ENCODE results near the gene MMS19. TPM values are rescaled to one million over a fixed set of nuclear protein-coding genes. Genes with fewer than 3 reads are reported as not detected.
A peak's percentile ranks its signal among the peaks of the same experiment; 100 is the strongest.
"Not testable (repeated sequence)": the region's sequence is repeated elsewhere in the genome, so short reads cannot be mapped to it uniquely, and the experiment has no call there.

The MMS19 gene
- total RNA-seq, 1 donor from 2014 or later: 85.2 TPM

- no peak overlapping the region for H3K4me3 ChIP-seq (ENCODE audit: low read depth, low read length)
- DNase-seq (ENCODE audit: low read depth): no peak
- H3K36me3 ChIP-seq (ENCODE audit: control insufficient read depth, insufficient read depth, low read length): no peaks in the 10 kb centered on the region
- TF ChIP-seq CTCF (IDR thresholded peaks at IDR 0.05; ENCODE audit: insufficient read depth, low read length, poor library complexity, severe bottlenecking): no peak
- no peaks in the 10 kb centered on the region for H3K27me3 ChIP-seq (ENCODE audit: control insufficient read depth, insufficient read depth, low read length)
Measured at GRCh38 chr10:97475936-97476594, 22.2 kb downstream of the MMS19 start.

GRCh38 chr10:97474918-97475317 is 23.3 kb downstream of the MMS19 start:
- no peak for TF ChIP-seq CTCF (IDR thresholded peaks at IDR 0.05; ENCODE audit: insufficient read depth, low read length, poor library complexity, severe bottlenecking)
- Histone ChIP-seq H3K36me3 (ENCODE audit: control insufficient read depth, insufficient read depth, low read length) (peaks cover 2% of the 10 kb centered on the region), H3K4me3 (ENCODE audit: low read depth, low read length) (no peak overlapping the region), H3K27me3 (ENCODE audit: control insufficient read depth, insufficient read depth, low read length) (no peaks in the 10 kb centered on the region)
- DNase-seq (ENCODE audit: low read depth): no peak

- H3K27me3 ChIP-seq (ENCODE audit: control insufficient read depth, insufficient read depth, low read length); DNase-seq (ENCODE audit: low read depth); H3K4me3 ChIP-seq (ENCODE audit: low read depth, low read length): not testable (repeated sequence)
- H3K36me3 ChIP-seq (ENCODE audit: control insufficient read depth, insufficient read depth, low read length): peaks cover 11% of the 10 kb centered on the region
Measured at GRCh38 chr10:97468781-97469180, 29.4 kb downstream of the MMS19 start.

DNA sequence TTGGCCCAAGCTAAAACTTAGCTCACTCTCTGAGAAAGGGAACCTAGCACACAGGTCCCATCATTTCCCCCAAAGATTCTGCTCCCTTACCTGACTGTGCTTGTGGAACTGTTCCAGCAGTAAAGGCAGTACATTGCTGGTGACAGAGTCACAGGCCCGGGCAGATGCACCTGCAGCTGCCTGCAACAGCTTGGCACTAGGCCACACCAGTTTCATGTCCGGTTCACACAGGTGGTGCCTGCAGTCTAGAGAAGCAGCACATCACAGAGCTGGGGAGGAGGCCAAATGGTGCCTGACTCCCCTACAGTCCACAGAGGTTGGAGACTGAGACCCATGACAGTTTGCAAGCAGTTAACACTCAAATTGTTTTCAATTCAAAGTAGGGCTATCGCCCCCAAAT is 30.1 kb downstream of the MMS19 start:
- H3K36me3 ChIP-seq (ENCODE audit: control insufficient read depth, insufficient read depth, low read length): peaks cover 11% of the 10 kb centered on the region
- H3K4me3 ChIP-seq (ENCODE audit: low read depth, low read length): no peak overlapping the region
- DNase-seq (ENCODE audit: low read depth): no peak
- no peaks in the 10 kb centered on the region for H3K27me3 ChIP-seq (ENCODE audit: control insufficient read depth, insufficient read depth, low read length)
- no peak for TF ChIP-seq CTCF (IDR thresholded peaks at IDR 0.05; ENCODE audit: insufficient read depth, low read length, poor library complexity, severe bottlenecking)

- Histone ChIP-seq H3K36me3 (ENCODE audit: control insufficient read depth, insufficient read depth, low read length) (peaks cover 11% of the 10 kb centered on the region), H3K27me3 (ENCODE audit: control insufficient read depth, insufficient read depth, low read length) (no peaks in the 10 kb centered on the region), H3K4me3 (ENCODE audit: low read depth, low read length) (no peak overlapping the region)
- peak; percentile 43 for DNase-seq (ENCODE audit: low read depth)
- TF ChIP-seq CTCF (IDR thresholded peaks at IDR 0.05; ENCODE audit: insufficient read depth, low read length, poor library complexity, severe bottlenecking): no peak
Measured at GRCh38 chr10:97466755-97467154, 31.5 kb downstream of the MMS19 start.

- no peak overlapping the region for H3K4me3 ChIP-seq (ENCODE audit: low read depth, low read length)
- no peaks in the 10 kb centered on the region for H3K27me3 ChIP-seq (ENCODE audit: control insufficient read depth, insufficient read depth, low read length)
- no peak for TF ChIP-seq CTCF (IDR thresholded peaks at IDR 0.05; ENCODE audit: insufficient read depth, low read length, poor library complexity, severe bottlenecking)
- DNase-seq (ENCODE audit: low read depth): no peak
- peaks cover 11% of the 10 kb centered on the region for H3K36me3 ChIP-seq (ENCODE audit: control insufficient read depth, insufficient read depth, low read length)
Measured at GRCh38 chr10:97465982-97466381, 32.2 kb downstream of the MMS19 start.
